ENCODE results near the gene WDR64.

Gene WDR64

GRCh38 chr1:241838897-241839296, 186.8 kb downstream of the WDR64 start:
- no peak for DNase-seq (ENCODE audit: low read depth)
- in situ Hi-C loops (cut with HindIII; ENCODE audit: low sequenced_read_pairs), result loop anchor here (25.0 kb wide), 1 partner anchor 302 kb away; the partner anchor contains the start of gene KMO
- no peak for TF ChIP-seq CTCF (IDR thresholded peaks at IDR 0.05; ENCODE audit: low read depth, low read length, missing control alignments)
- H3K4me3 ChIP-seq (ENCODE audit: low read depth, low read length), result no peak overlapping the region

- in situ Hi-C loops (cut with HindIII; ENCODE audit: low sequenced_read_pairs), result loop anchor here (25.0 kb wide), 1 partner anchor 302 kb away; the partner anchor contains the start of gene KMO
- no peak for DNase-seq (ENCODE audit: low read depth)
- no peak overlapping the region for H3K4me3 ChIP-seq (ENCODE audit: low read depth, low read length)
- no peak for TF ChIP-seq CTCF (IDR thresholded peaks at IDR 0.05; ENCODE audit: low read depth, low read length, missing control alignments)
Measured at GRCh38 chr1:241839369-241839979, 187.4 kb downstream of the WDR64 start.

- DNase-seq (ENCODE audit: low read depth), result no peak
- no peak for TF ChIP-seq CTCF (IDR thresholded peaks at IDR 0.05; ENCODE audit: low read depth, low read length, missing control alignments)
- in situ Hi-C loops (cut with HindIII; ENCODE audit: low sequenced_read_pairs), result loop anchor here (10.0 to 25.0 kb wide), 2 partner anchors 225 to 303 kb away; partner anchors contain the start of gene KMO
Measured at GRCh38 chr1:241840164-241840563, 188.1 kb downstream of the WDR64 start.

GRCh38 chr1:241841691-241842090, 189.6 kb downstream of the WDR64 start:
- no peak overlapping the region for H3K4me3 ChIP-seq (ENCODE audit: low read depth, low read length)
- in situ Hi-C loops (cut with HindIII; ENCODE audit: low sequenced_read_pairs), result loop anchor here (10.0 to 25.0 kb wide), 2 partner anchors 227 to 304 kb away; partner anchors contain the start of gene KMO
- no peak for DNase-seq (ENCODE audit: low read depth)
- no peak for TF ChIP-seq CTCF (IDR thresholded peaks at IDR 0.05; ENCODE audit: low read depth, low read length, missing control alignments)

More at GRCh38 chr1:241840164-241840563, 188.1 kb downstream of the WDR64 start:
- H3K4me3 ChIP-seq (ENCODE audit: low read depth, low read length), result no peak overlapping the region

- in situ Hi-C loops (cut with HindIII; ENCODE audit: low sequenced_read_pairs), result loop anchor here (10.0 to 25.0 kb wide), 2 partner anchors 228 to 305 kb away; partner anchors contain the start of gene KMO
- TF ChIP-seq CTCF (IDR thresholded peaks at IDR 0.05; ENCODE audit: low read depth, low read length, missing control alignments), result no peak
Measured at GRCh38 chr1:241842565-241842964, 190.5 kb downstream of the WDR64 start.

GRCh38 chr1:241844593-241844992, 192.5 kb downstream of the WDR64 start:
- TF ChIP-seq CTCF (IDR thresholded peaks at IDR 0.05; ENCODE audit: low read depth, low read length, missing control alignments), result no peak
- in situ Hi-C loops (cut with HindIII; ENCODE audit: low sequenced_read_pairs), result loop anchor here (10.0 to 25.0 kb wide), 2 partner anchors 230 to 307 kb away; partner anchors contain the start of gene KMO

More at GRCh38 chr1:241842565-241842964, 190.5 kb downstream of the WDR64 start:
- no peak overlapping the region for H3K4me3 ChIP-seq (ENCODE audit: low read depth, low read length)
- no peak for DNase-seq (ENCODE audit: low read depth)

More at GRCh38 chr1:241844593-241844992, 192.5 kb downstream of the WDR64 start:
- DNase-seq (ENCODE audit: low read depth), result no peak
- H3K4me3 ChIP-seq (ENCODE audit: low read depth, low read length), result no peak overlapping the region
